ENCODE measurements around the gene TPCN2.
A peak's percentile ranks its signal among the peaks of the same experiment; 100 is the strongest.

Gene TPCN2

DNA sequence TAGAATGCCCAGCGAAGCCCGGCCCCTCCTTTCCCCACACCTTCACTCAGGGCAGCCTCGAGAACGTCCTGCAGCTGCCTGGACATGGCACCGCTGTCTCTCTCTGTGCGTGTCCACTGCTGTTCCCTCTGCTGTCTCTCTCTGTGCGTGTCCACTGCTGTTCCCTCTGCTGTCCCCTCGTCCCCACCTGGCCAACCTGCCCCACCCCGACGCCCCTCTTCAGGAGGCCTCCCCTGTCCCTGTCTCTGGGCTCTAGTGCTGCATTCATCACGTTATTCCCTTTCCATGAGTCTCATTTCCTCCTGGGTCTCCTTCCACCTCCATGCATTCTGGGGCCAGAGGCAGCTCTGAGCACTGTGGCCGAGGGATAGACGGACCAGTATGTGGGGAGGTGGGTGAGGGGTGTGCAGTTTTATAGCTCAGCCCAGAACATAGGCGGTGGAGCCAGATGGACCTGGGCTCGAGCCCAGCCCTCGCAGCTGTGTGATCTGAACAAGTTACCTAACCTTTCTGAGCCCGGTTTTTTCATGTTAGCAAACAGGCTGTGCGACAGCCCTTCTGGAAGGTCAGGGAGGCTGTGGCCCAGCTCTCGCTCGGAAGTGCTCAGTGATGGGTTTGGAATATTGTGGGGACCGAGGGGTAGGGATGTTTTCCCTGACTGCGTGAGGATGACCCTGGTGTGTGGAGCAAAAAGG, 65.1 kb downstream of the TPCN2 start:
- DNase-seq (ENCODE audit: low read depth) = no peak

DNA sequence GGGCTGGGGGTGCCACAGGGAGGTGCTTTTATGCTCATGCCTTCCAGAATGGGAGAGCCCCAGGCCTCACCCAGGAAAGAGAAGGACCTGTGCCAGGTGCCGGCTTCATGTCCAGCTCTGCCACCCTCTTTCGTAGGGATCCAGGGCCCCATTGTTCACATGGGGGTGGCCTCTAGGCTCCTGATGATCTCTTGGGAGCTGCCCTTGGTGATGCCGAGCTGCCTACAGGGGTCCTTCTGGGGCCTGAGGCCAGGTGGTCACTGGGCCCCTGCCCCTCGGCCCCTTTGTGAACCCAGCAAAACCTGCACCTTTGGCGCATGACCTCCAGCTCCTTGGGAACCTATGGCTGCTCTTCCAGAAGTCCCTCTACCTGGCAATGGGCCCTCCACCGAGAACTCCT, 65.6 kb downstream of the TPCN2 start:
- no peak for DNase-seq (ENCODE audit: low read depth)

GRCh38 chr11:69114811-69115523, 66.2 kb downstream of the TPCN2 start:
- no peak for DNase-seq (ENCODE audit: low read depth)

- DNase-seq (ENCODE audit: low read depth) = no peak
Observed at GRCh38 chr11:69115586-69116560, 67.1 kb downstream of the TPCN2 start.

DNA sequence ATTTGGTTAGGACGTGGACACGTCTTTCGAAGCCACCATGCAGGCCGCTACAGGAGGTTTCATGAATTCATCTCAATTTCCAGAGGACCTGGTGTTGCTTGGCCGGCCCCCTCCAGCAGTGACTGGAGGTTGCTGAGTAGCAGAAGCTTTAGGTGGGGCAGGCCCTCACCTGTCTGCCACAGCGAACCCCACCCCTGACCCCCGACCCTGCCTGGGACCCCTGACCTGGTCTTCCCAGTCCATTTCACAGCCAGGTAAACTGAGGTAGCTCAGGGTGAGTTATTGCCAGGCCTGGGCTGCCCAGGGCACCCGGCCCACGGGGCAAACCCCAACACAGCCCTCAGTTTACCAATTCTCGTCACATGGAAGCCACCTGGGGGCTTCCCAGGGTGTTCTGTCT, 67.9 kb downstream of the TPCN2 start:
- no peak for DNase-seq (ENCODE audit: low read depth)

DNA sequence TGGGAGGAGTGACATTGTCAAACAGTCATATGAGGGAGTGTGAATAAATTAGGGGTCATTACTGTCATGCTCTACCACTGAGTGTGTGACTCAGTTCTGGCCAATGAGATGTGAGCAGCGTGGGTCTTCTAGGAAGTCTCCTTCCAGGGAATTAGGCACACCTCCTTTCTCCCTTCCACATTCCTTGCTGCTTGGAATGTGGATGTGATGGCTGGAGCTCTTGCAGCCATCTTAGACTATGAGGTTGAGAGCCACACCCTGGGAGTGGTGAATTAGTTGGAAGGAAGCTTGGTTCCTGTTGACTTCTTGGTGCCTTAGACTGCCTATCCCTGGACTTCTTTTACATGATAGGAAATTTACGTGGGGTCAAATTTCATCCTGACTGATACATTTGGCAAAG, 70.5 kb downstream of the TPCN2 start:
- DNase-seq (ENCODE audit: low read depth) = no peak

DNA sequence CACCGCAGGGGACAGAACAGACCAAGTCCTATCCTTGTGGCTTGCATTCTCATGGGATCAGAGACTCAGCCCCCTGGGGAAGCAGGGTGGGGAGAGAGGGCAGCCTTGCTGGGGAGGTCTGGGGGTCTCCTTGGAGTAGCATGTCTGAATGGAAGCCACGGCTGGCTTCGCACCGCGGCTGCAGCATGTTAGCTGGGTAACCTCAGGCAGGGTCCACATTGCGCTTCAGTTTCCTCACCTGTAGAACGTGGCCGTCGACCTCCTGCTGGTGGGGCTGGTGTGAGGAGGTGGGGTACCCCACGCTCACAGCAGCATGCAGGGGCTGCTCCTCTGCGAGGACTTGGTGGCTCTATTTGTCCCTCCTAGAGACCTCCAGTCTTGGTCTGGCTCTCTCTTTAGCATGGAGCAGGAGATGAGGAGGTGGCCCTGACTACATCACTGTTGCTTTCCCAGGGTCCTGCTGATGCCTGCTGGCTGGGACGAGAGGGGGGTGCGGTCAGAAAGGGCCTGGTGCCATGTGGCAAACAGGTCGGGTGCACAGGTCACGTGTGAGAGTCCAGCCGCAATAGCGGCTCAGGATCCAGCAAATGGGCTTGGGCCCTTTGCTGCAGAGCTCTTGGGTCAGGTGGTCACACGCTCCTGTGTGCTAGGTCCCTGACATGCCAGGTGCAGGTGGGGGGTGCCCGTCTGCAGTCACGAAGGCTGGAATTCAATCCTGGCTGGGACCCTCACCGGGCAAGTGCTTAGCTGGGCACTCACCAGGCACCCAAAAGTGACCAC, 71.6 kb downstream of the TPCN2 start:
- no peak for DNase-seq (ENCODE audit: low read depth)

DNA sequence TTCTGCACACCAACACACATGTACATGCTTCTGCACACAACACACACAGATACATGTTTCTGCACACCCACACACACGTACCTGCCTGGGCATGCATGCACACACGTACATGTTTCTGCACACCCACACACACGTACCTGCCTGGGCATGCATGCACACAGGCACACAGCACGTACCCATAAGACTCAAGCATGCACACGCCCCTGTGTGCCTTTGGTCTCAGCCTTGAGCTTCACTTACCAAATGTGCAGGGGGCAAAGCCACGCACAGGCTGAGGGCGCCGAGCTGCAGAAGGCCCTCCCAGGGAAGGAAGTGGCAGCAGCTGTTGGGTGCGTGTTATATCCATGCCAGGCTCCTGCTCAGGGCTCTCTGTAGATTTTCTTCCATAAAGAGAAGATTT, 72.3 kb downstream of the TPCN2 start:
- no peak for DNase-seq (ENCODE audit: low read depth)

DNA sequence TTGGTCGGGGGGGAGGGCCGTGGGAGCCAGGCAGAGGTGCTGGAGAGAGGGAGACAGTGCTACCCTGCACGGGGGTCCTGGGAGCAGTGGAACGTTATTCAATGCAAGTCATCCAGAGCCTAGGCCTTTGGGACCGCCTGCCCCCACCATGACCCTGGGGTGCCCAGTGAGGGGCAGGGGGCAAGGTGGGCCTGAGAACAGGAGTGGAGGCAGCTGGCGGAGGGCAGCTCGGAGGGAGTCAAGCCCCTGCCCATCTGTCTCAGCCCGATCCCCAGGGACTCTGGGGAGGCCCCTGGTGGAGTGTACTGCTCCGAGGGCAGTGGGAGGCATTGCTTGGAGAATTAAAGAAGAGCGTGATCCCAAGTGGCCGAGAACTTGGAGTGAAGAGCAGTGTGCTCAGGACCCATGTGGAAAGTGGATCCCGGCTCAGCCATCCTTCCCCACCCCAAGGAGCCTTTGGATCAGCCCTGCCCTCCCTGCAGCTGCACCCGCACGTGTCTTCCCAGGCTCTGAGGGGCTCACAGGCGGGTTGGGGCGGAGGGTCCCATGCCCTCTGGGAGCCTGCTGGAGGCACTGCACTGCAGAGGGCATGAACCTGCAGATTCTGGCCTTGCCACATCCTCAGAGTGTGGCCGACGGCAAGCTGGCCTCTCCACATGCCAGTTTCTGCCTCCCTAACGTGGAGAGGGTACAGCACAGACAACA, 73.0 kb downstream of the TPCN2 start:
- DNase-seq (ENCODE audit: low read depth) = no peak

DNA sequence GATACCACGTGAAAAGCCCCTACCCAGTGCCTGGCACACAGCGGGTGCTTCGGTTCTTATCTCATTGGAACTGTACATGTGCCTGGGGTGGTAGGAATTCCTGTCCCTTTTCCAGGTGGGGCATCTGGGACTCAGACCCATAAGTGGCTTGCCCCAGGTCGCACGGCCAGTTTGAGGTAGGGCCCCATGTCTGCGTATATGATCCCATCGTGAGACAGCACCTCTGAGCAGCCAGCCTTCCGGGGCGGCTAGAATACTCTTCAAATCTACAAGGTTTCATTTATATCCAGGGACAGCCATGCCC, 73.5 kb downstream of the TPCN2 start:
- DNase-seq (ENCODE audit: low read depth) = no peak

DNA sequence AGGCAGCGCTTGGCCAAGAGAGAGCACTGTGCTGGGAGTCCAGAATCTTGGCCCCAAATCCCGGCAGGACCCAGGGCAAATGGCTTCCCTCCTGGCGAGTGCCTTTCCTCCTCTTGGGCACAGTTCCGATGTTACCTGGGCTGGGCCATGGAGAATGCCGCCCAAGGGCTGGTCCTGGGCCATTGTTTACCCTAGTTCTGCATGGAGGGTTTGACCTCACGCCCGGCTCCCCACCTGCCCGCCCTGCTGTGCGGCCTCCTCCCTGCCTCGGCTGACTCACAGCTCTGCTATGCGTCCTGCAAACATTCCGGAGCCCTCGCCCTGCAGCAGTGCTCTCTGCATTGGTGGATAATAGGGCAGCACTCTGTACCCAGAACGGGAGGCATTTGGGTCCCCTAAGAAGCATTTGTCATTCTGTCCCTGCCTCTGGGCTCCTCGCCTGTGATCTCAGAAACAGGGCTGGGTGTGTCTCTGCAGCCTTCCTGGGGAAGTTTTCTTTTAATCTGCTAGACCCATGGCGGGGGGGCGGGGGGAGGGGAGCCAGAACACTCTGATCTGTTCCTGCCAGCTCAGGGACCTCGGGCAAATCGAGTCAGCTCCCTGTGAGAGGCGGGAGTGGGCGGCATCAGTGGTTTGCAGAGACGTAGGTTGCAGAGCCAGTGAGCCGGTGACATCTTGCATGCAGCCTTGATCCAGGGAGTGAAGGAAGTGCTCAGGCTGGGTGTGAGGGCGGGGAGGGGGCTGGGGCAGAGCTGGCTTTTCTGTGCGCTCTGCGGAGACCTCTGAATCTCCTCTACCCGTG, 74.1 kb downstream of the TPCN2 start:
- peak; percentile 71 for DNase-seq (ENCODE audit: low read depth)

GRCh38 chr11:69123593-69124545, 75.1 kb downstream of the TPCN2 start:
- DNase-seq (ENCODE audit: low read depth) = peak; percentile 28

- no peak for DNase-seq (ENCODE audit: low read depth)
Observed at GRCh38 chr11:69125861-69126260, 77.1 kb downstream of the TPCN2 start.

DNA sequence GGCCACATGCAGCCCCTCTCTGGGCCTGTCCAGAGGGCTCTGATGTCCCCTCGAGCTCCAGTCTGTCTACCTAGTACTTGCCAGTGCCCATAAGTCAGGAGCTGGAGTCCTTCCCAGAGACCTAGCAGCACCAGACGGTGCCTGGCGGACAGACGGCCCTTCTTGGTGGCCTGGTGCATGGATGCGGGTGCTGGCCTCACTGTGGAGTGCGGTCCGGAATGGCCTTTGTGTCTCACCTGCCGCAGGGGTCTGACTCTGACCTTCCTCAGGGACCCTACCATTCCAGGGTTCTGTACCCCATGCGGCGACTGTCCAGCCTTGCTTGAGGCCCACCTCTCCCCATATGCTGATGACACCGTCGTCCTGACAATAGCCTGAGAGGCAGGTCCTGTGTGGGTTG, 77.6 kb downstream of the TPCN2 start:
- no peak for DNase-seq (ENCODE audit: low read depth)

DNA sequence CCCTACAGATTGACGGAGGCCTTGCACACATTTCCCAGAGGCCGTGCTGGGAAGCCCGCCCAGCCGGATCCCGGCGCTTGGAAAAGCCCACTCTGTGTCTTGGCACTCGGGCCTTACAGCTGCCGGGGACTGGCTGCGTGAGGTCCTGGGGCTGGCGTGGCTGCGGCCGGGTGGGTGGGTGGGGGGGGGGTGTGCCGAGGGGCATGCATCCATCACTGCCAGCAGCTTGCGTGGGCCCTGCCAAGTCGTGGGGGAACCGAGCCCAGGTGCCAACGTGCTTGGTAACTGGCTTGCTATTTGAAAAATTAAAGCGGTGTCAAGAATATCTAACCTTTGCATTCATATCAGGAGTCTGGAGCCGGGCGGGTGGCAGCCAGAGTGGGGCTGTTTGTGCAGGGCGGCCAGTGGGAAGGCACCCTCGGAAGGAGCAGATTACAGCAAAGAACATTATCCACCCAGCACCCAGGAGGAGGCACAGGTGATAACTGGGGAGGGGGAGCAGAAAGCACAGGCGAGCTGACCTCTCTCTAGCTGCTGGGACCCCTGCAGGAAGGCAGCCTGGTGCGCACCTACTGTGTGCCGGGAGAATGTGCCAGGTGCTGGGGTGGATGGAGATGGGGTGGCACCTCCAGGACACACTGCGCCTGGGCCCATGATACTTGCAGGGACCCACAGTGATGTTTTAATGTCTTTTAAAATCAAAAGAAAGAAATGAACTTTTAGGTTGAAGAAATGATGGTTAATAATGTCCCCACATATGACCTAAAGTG, 78.5 kb downstream of the TPCN2 start:
- DNase-seq (ENCODE audit: low read depth) = no peak

- DNase-seq (ENCODE audit: low read depth) = no peak
Observed at GRCh38 chr11:69127884-69128283, 79.2 kb downstream of the TPCN2 start.

DNA sequence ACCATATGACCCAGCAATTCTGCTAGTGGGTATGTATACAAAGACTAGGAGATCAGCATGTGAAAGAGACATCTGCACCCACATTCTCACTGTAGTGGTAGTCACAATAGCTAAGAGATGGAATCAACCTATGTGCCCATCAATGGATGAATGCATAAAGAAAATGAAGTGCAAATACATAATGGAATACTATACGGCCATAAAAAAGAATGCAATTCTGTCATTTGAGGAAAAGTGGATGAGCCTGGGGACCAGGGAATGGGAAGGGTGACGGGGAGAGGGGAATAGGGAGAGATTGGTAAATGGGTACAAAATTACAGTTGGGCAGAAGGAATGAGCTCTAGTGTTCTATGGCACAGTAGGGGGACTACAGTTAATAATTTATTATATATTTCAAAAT, 80.3 kb downstream of the TPCN2 start:
- no peak for DNase-seq (ENCODE audit: low read depth)

GRCh38 chr11:69129647-69130046, 80.9 kb downstream of the TPCN2 start:
- no peak for DNase-seq (ENCODE audit: low read depth)

DNA sequence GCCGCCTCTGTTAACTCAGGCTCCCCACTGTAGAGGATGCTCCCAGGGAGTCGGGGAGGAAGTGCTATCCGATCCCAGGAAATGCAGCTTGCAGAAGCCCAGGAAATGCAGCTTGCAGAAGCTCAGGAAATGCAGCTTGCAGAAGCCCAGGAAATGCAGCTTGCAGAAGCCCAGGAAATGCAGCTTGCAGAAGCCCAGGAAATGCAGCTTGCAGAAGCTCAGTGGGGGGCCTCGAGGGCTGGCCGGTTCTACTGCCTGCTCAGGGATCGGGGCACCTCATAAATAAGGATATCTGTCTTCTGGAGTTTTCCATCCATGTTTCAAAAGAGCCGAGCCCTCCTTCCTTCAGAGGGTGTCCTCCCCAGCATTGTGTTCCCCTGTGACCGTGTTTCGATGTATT, 81.9 kb downstream of the TPCN2 start:
- DNase-seq (ENCODE audit: low read depth) = no peak

Data from activated T-cell treated with anti-CD3 and anti-CD28 coated beads for 24 hours (primary cell).